HEK293 (cell line): ENCODE results near the gene CELF4.

ENCODE experiments used
- OSR2 ChIP-seq: fragments of 450-650 bp; formaldehyde crosslinking; IDR thresholded peaks from 2 replicates; pipeline ENCODE4 v1.5.1; 2016; ENCODE audit warnings: missing biosample characterization, missing genetic modification characterization
- ZBTB7A ChIP-seq: fragments of 450-650 bp; formaldehyde crosslinking; IDR thresholded peaks from 2 replicates; pipeline ENCODE4 v1.5.1; 2016; ENCODE audit warnings: low read depth, missing biosample characterization, missing genetic modification characterization
- ZNF138 ChIP-seq: fragments of 450-650 bp; formaldehyde crosslinking; IDR thresholded peaks from 2 replicates; pipeline ENCODE4 v1.5.1; 2016; ENCODE audit warnings: missing biosample characterization, missing genetic modification characterization, borderline replicate concordance
- ZNF629 ChIP-seq: fragments of 450-650 bp; formaldehyde crosslinking; IDR thresholded peaks from 2 replicates; pipeline ENCODE4 v1.5.1; 2017; ENCODE audit warnings: missing biosample characterization, missing genetic modification characterization
- TF ChIP-seq, protein P1 (sequence below): fragments of 450-650 bp; formaldehyde crosslinking; IDR thresholded peaks from 2 replicates; pipeline ENCODE4 v1.5.1; 2016; ENCODE audit warnings: missing biosample characterization, missing genetic modification characterization
- TF ChIP-seq, protein P2 (sequence below): fragments of 450-650 bp; formaldehyde crosslinking; IDR thresholded peaks from 2 replicates; pipeline ENCODE4 v1.5.1; 2016; ENCODE audit warnings: missing biosample characterization, missing genetic modification characterization, low read depth
- TF ChIP-seq, protein P3 (sequence below): fragments of 450-650 bp; formaldehyde crosslinking; IDR thresholded peaks from 2 replicates; pipeline ENCODE4 v1.5.1; 2016; ENCODE audit warnings: missing biosample characterization, missing genetic modification characterization
- TF ChIP-seq, protein P4 (sequence below): fragments of 450-650 bp; formaldehyde crosslinking; IDR thresholded peaks from 2 replicates; pipeline ENCODE4 v1.5.1; 2016; ENCODE audit warnings: missing biosample characterization, missing genetic modification characterization

DNA sequence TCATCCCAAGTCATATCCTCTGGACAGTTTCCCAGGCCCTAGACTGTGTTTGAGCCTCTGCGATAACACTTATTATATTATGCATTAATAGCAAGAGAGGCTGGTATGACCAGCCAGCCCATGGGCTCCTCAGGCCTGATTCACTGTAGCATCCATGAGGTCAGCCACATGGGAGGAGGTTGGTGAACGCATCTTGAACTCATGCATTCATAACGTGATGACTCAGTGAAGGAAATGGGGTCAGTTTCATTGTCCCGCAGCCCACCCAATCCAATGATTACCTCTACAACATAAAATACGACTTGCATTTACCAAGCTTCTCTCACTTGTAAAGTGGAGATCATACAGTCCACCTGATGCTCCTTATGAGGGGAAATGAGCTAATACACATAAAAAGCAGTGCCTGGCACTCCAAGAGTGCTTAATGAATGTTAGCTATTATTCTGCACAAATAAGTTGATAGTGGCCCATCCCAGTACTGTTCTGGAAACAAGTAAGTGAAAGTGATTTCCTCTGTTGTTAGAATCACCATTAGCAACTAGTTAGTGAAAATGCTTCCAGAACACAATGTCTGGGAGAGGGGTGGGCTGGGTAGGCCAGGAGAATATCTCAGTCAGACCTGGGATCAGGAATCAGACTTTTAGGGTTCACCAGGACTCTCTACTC, 46.1 kb upstream of the CELF4 start:
- TF ChIP-seq, protein P1, sequence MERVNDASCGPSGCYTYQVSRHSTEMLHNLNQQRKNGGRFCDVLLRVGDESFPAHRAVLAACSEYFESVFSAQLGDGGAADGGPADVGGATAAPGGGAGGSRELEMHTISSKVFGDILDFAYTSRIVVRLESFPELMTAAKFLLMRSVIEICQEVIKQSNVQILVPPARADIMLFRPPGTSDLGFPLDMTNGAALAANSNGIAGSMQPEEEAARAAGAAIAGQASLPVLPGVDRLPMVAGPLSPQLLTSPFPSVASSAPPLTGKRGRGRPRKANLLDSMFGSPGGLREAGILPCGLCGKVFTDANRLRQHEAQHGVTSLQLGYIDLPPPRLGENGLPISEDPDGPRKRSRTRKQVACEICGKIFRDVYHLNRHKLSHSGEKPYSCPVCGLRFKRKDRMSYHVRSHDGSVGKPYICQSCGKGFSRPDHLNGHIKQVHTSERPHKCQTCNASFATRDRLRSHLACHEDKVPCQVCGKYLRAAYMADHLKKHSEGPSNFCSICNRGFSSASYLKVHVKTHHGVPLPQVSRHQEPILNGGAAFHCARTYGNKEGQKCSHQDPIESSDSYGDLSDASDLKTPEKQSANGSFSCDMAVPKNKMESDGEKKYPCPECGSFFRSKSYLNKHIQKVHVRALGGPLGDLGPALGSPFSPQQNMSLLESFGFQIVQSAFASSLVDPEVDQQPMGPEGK (tag by site-specific recombination): no peak
- TF ChIP-seq, protein P2, sequence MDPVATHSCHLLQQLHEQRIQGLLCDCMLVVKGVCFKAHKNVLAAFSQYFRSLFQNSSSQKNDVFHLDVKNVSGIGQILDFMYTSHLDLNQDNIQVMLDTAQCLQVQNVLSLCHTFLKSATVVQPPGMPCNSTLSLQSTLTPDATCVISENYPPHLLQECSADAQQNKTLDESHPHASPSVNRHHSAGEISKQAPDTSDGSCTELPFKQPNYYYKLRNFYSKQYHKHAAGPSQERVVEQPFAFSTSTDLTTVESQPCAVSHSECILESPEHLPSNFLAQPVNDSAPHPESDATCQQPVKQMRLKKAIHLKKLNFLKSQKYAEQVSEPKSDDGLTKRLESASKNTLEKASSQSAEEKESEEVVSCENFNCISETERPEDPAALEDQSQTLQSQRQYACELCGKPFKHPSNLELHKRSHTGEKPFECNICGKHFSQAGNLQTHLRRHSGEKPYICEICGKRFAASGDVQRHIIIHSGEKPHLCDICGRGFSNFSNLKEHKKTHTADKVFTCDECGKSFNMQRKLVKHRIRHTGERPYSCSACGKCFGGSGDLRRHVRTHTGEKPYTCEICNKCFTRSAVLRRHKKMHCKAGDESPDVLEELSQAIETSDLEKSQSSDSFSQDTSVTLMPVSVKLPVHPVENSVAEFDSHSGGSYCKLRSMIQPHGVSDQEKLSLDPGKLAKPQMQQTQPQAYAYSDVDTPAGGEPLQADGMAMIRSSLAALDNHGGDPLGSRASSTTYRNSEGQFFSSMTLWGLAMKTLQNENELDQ: no peak
- TF ChIP-seq, protein P3, sequence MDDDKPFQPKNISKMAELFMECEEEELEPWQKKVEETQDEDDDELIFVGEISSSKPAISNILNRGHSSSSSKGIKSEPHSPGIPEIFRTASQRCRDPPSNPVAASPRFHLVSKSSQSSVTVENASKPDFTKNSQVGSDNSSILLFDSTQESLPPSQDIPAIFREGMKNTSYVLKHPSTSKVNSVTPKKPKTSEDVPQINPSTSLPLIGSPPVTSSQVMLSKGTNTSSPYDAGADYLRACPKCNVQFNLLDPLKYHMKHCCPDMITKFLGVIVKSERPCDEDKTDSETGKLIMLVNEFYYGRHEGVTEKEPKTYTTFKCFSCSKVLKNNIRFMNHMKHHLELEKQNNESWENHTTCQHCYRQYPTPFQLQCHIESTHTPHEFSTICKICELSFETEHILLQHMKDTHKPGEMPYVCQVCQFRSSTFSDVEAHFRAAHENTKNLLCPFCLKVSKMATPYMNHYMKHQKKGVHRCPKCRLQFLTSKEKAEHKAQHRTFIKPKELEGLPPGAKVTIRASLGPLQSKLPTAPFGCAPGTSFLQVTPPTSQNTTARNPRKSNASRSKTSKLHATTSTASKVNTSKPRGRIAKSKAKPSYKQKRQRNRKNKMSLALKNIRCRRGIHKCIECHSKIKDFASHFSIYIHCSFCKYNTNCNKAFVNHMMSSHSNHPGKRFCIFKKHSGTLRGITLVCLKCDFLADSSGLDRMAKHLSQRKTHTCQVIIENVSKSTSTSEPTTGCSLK (tag by site-specific recombination): no peak
- TF ChIP-seq, protein P4, sequence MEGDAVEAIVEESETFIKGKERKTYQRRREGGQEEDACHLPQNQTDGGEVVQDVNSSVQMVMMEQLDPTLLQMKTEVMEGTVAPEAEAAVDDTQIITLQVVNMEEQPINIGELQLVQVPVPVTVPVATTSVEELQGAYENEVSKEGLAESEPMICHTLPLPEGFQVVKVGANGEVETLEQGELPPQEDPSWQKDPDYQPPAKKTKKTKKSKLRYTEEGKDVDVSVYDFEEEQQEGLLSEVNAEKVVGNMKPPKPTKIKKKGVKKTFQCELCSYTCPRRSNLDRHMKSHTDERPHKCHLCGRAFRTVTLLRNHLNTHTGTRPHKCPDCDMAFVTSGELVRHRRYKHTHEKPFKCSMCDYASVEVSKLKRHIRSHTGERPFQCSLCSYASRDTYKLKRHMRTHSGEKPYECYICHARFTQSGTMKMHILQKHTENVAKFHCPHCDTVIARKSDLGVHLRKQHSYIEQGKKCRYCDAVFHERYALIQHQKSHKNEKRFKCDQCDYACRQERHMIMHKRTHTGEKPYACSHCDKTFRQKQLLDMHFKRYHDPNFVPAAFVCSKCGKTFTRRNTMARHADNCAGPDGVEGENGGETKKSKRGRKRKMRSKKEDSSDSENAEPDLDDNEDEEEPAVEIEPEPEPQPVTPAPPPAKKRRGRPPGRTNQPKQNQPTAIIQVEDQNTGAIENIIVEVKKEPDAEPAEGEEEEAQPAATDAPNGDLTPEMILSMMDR: no peak
- no peak for TF ChIP-seq ZNF138 (tag by site-specific recombination)
- TF ChIP-seq ZBTB7A (tag by site-specific recombination): no peak
- TF ChIP-seq OSR2 (tag by site-specific recombination): no peak
- TF ChIP-seq ZNF629 (tag by site-specific recombination): no peak
